Prostate gland (tissue), 2 donors: ENCODE results near the gene DCAF11.

Experiments
- POLR2A ChIP-seq: fragments of 450-650 bp; IDR thresholded peaks from one replicate; pipeline ENCODE4 v1.6.1; 2016; ENCODE audit warnings: antibody characterized with exemption, mild to moderate bottlenecking
- POLR2AphosphoS5 ChIP-seq: sonication (generic); formaldehyde crosslinking; IDR thresholded peaks from one replicate; pipeline ENCODE4 v1.6.1; 2017; ENCODE audit warnings: antibody characterized with exemption
- TF ChIP-seq, protein P1 (sequence below), 4 experiments: fragments of 200-600 bp in 2 of 4; fragments of 450-650 bp in 2 of 4; sonication (generic) in 2 of 4; IDR thresholded peaks; 1 replicate in 3 of 4; 2 replicates in 1 of 4; pipeline ENCODE4 v1.5.1; 2016 to 2019; ENCODE audit warnings: antibody characterized with exemption in 4 of 4, mild to moderate bottlenecking in 2 of 4, moderate library complexity in 2 of 4

DNA sequence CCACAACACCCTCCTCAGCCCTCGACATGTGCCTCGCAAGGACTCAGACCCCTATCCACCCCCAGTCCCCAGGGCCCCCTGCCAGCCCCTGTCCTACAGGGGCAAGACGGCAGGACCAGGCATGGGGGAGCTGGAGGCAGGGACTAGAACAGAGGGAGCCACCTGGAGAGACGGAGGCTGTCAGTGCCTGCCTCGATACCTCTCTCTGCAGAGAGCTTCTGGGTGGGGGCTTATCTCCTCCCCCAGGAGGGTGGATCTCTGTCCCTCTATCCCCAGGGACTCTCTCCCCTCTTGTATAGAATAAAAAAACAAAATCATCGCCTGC lies 45.2 kb upstream of the DCAF11 start:
- TF ChIP-seq POLR2A (no peak), POLR2AphosphoS5 (no peak)
- TF ChIP-seq, protein P1, sequence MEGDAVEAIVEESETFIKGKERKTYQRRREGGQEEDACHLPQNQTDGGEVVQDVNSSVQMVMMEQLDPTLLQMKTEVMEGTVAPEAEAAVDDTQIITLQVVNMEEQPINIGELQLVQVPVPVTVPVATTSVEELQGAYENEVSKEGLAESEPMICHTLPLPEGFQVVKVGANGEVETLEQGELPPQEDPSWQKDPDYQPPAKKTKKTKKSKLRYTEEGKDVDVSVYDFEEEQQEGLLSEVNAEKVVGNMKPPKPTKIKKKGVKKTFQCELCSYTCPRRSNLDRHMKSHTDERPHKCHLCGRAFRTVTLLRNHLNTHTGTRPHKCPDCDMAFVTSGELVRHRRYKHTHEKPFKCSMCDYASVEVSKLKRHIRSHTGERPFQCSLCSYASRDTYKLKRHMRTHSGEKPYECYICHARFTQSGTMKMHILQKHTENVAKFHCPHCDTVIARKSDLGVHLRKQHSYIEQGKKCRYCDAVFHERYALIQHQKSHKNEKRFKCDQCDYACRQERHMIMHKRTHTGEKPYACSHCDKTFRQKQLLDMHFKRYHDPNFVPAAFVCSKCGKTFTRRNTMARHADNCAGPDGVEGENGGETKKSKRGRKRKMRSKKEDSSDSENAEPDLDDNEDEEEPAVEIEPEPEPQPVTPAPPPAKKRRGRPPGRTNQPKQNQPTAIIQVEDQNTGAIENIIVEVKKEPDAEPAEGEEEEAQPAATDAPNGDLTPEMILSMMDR (IDR thresholded peaks at IDR 0.05): no peak
